SK-N-SH (cell line): ENCODE data around the gene PKDCC. TPM values are rescaled to one million over a fixed set of nuclear protein-coding genes. Genes with fewer than 3 reads are reported as not detected.
"Not testable (repeated sequence)": the region's sequence is repeated elsewhere in the genome, so short reads cannot be mapped to it uniquely, and the experiment has no call there.

Source experiments
- CTCF ChIA-PET: fragments of 300-600, 350-600 bp; formaldehyde crosslinking; extraction: SDS; loops from one replicate; lab custom pipeline; 2021; lab: Yijun Ruan, JAX
- POLR2A ChIA-PET: fragments of 350-600 bp; sonication (Branson Sonifier 250); formaldehyde crosslinking; extraction: SDS; loops from one replicate; lab custom pipeline; 2020; ENCODE audit warnings: antibody characterized with exemption, inconsistent platforms; lab: Yijun Ruan, JAX
- DNase-seq: peaks from one replicate; pipeline ENCODE4 v3.0.0; 2012
- H2AFZ ChIP-seq: fragments of 200-600 bp; sonication (generic); 2 replicates; pipeline ENCODE4 v1.8.1; 2016; ENCODE audit warnings: antibody characterized with exemption, mild to moderate bottlenecking, low read depth
- H3F3A ChIP-seq: fragments of 200-600 bp; sonication (generic); replicated peaks from 2 replicates; pipeline ENCODE3; 2016; ENCODE audit warnings: antibody characterized with exemption, mild to moderate bottlenecking; ENCODE audit not compliant: insufficient read depth
- H3K27ac ChIP-seq, 2 experiments: fragments of 200-500 bp in 1 of 2; fragments of 200-600 bp in 1 of 2; sonication (Bioruptor generic) in 1 of 2; sonication (generic), shearing (Covaris generic) in 1 of 2; 2 replicates each; pipeline versions ENCODE4 v1.5.1 to v1.6.1; 2014 to 2016; ENCODE audit warnings: low read depth in 2 of 2, inconsistent platforms in 1 of 2, low read length in 1 of 2, mild to moderate bottlenecking in 1 of 2, mixed read lengths in 1 of 2
- H3K27me3 ChIP-seq: fragments of 200-600 bp; sonication (generic), shearing (Covaris generic); 2 replicates; pipeline ENCODE4 v1.6.1; 2016; ENCODE audit warnings: mixed run types; ENCODE audit not compliant: insufficient read depth
- H3K36me3 ChIP-seq, 2 experiments: fragments of 200-500 bp in 1 of 2; fragments of 200-600 bp in 1 of 2; sonication (Bioruptor generic) in 1 of 2; sonication (generic) in 1 of 2; replicated peaks in 1 of 2; 2 replicates each; pipeline versions ENCODE3 to v1.5.1; 2014 to 2016; ENCODE audit warnings: low read length in 1 of 2, mild to moderate bottlenecking in 1 of 2; ENCODE audit not compliant: insufficient read depth in 2 of 2, control insufficient read depth in 1 of 2
- H3K4me1 ChIP-seq, 2 experiments: fragments of 200-500 bp in 1 of 2; fragments of 200-600 bp in 1 of 2; sonication (Bioruptor generic) in 1 of 2; sonication (generic), shearing (Covaris generic) in 1 of 2; 2 replicates each; pipeline versions ENCODE4 v1.5.1 to v1.6.1; 2014 to 2016; ENCODE audit warnings: low read depth in 1 of 2, low read length in 1 of 2, mixed run types in 1 of 2; ENCODE audit not compliant: insufficient read depth in 2 of 2, control insufficient read depth in 1 of 2
- H3K4me2 ChIP-seq: fragments of 200-600 bp; sonication (generic), shearing (Covaris generic); 2 replicates; pipeline ENCODE4 v1.6.1; 2017; ENCODE audit warnings: mixed run types
- H3K4me3 ChIP-seq, 2 experiments: fragments of 200-500 bp in 1 of 2; fragments of 200-600 bp in 1 of 2; sonication (Bioruptor generic) in 1 of 2; sonication (generic), shearing (Covaris generic) in 1 of 2; 2 replicates each; pipeline versions ENCODE4 v1.5.1 to v1.8.1; 2014 to 2016; ENCODE audit warnings: low read depth in 2 of 2, inconsistent platforms in 1 of 2, low read length in 1 of 2, mild to moderate bottlenecking in 1 of 2, mixed read lengths in 1 of 2, moderate library complexity in 1 of 2
- H3K79me2 ChIP-seq: fragments of 200-600 bp; sonication (generic); 2 replicates; pipeline ENCODE4 v1.8.1; 2017; ENCODE audit warnings: mild to moderate bottlenecking; ENCODE audit not compliant: insufficient read depth
- H3K9ac ChIP-seq: fragments of 200-600 bp; sonication (generic); 2 replicates; pipeline ENCODE4 v1.6.1; 2017; ENCODE audit warnings: mixed run types
- H3K9me2 ChIP-seq: fragments of 200-600 bp; sonication (generic); 2 replicates; pipeline ENCODE4 v1.6.1; 2017; ENCODE audit warnings: mixed run types
- H3K9me3 ChIP-seq: fragments of 200-600 bp; sonication (generic); 2 replicates; pipeline ENCODE4 v1.6.1; 2017; ENCODE audit warnings: mixed run types, mild to moderate bottlenecking, moderate library complexity
- H4K20me1 ChIP-seq: fragments of 200-600 bp; sonication (generic); 2 replicates; pipeline ENCODE4 v1.6.1; 2017; ENCODE audit warnings: mild to moderate bottlenecking, mixed run types; ENCODE audit not compliant: insufficient read depth
- CTCF ChIP-seq: fragments of 200-600 bp; sonication (generic); IDR thresholded peaks from 2 replicates; pipeline ENCODE4 v1.6.1; 2017; ENCODE audit warnings: antibody characterized with exemption, mild to moderate bottlenecking, moderate library complexity
- FOXJ3 ChIP-seq: sonication (generic); formaldehyde crosslinking; IDR thresholded peaks from 2 replicates; pipeline ENCODE4 v1.5.1; 2020; ENCODE audit warnings: mild to moderate bottlenecking, missing genetic modification reagents
- FOXM1 ChIP-seq: IDR thresholded peaks from 2 replicates; pipeline ENCODE4 v1.4.0; 2012; ENCODE audit warnings: low read depth, mild to moderate bottlenecking
- GATA2 ChIP-seq: sonication (generic); formaldehyde crosslinking; IDR thresholded peaks from 2 replicates; pipeline ENCODE4 v1.5.0; 2020; ENCODE audit warnings: mild to moderate bottlenecking, missing genetic modification reagents
- NFIC ChIP-seq: IDR thresholded peaks from 2 replicates; pipeline ENCODE4 v1.4.0; 2012; ENCODE audit warnings: borderline replicate concordance
- RAD21 ChIP-seq: IDR thresholded peaks from 2 replicates; pipeline ENCODE4 v1.6.1; 2012; ENCODE audit warnings: mild to moderate bottlenecking, low read length
- REST ChIP-seq: IDR thresholded peaks from 2 replicates; pipeline ENCODE4 v1.6.1; 2012; ENCODE audit warnings: mild to moderate bottlenecking, low read depth, low read length, moderate library complexity
- SMC3 ChIP-seq: IDR thresholded peaks from 2 replicates; pipeline ENCODE4 v1.6.1; 2012; ENCODE audit warnings: low read depth, low read length, improper control_type of control experiment
- TAF1 ChIP-seq: IDR thresholded peaks from 2 replicates; pipeline ENCODE4 v1.6.1; 2012; ENCODE audit warnings: low read depth, mild to moderate bottlenecking, low read length, moderate library complexity, borderline replicate concordance
- USF2 ChIP-seq: fragments of 150-350 bp; IDR thresholded peaks from 2 replicates; pipeline ENCODE4 v1.6.1; 2017; ENCODE audit warnings: antibody characterized with exemption, low read length, low read depth, borderline replicate concordance
- WGBS: methylation state at CpG from one replicate; pipeline ENCODE4 v1.1.6; 2017; ENCODE audit warnings: low lambda C conversion rate; 5-methylcytosine and 5-hydroxymethylcytosine counted together
- polyA plus RNA-seq, 3 experiments: library from polyadenylated mRNA; depleted of rRNA; stranded (reverse); fragments of >200 nt; gene quantifications; 2 replicates each; pipeline ENCODE4 v1.2.3, GENCODE V29; 2012

The PKDCC gene
- polyA plus RNA-seq, 1 of the 3 experiments (the other 2 are of a cell fraction), result 16.0 TPM

- Histone ChIP-seq H3F3A (no peaks in the 10 kb centered on the region), H3K9ac (no peak overlapping the region), H4K20me1 (no peaks in the 10 kb centered on the region), H3K9me2 (no peaks in the 10 kb centered on the region), H3K9me3 (no peaks in the 10 kb centered on the region), H3K4me1 (peaks cover 0 to 31% of the 10 kb centered on the region in 2 experiments; a peak in 1 of 4 replicates), H3K79me2 (no peaks in the 10 kb centered on the region), H3K4me3 (no peak overlapping the region), H2AFZ (no peak overlapping the region), H3K27me3 (peaks cover 12% of the 10 kb centered on the region; the same call in 1 of the 2 replicates), H3K36me3 (no peaks in the 10 kb centered on the region), H3K27ac (no peak overlapping the region), H3K4me2 (no peak overlapping the region)
- ChIA-PET CTCF (interaction anchor here (1.2 to 23.8 kb wide), 7 partner anchors 10 to 252 kb away, joined by 3 to 897 read pairs (median 18); partner anchors contain the start of gene PKDCC), POLR2A (interaction anchor here (1.0 kb wide), 1 partner anchor 30 kb away, joined by 3 read pairs; no protein-coding TSS in a partner anchor)
- WGBS, result 35% methylated on average over 2 of the region's 2 CpGs
- DNase-seq, result no peak
- TF ChIP-seq CTCF, result peak; percentile 21; the same call in 1 of the 2 replicates
- TF ChIP-seq RAD21, result peak; percentile 58
- peak; percentile 28; the same call in 1 of the 2 replicates for TF ChIP-seq SMC3
- no peak for TF ChIP-seq GATA2 (CRISPR knock-in tag)
Observed at GRCh38 chr2:42077343-42077742, 29.5 kb downstream of the PKDCC start.

GRCh38 chr2:42079737-42080287 is 32.0 kb downstream of the PKDCC start:
- no peak overlapping the region for H3K27ac ChIP-seq
- H3K4me1 ChIP-seq, result peaks cover 0 to 8% of the 10 kb centered on the region in 2 experiments; a peak in 1 of 4 replicates
- TF ChIP-seq FOXJ3 (CRISPR knock-in tag) (no peak), TAF1 (no peak), REST (no peak), RAD21 (no peak), GATA2 (CRISPR knock-in tag) (no peak), USF2 (no peak), NFIC (no peak), FOXM1 (no peak)
- H3K9ac ChIP-seq, result no peak overlapping the region
- no peak overlapping the region for H3K4me2 ChIP-seq
- no peaks in the 10 kb centered on the region for H3F3A ChIP-seq
- H4K20me1 ChIP-seq, result no peaks in the 10 kb centered on the region
- no peak for DNase-seq
- H3K9me2 ChIP-seq, result no peaks in the 10 kb centered on the region
- no peaks in the 10 kb centered on the region for H3K79me2 ChIP-seq
- CTCF ChIA-PET, result interaction anchor here (0.8 to 23.8 kb wide), 4 partner anchors 17 to 229 kb away, joined by 3 to 897 read pairs (median 281); partner anchors contain the start of gene PKDCC
- H3K4me3 ChIP-seq, result no peak overlapping the region
- WGBS, result 50% methylated on average over 3 of the region's 3 CpGs
- POLR2A ChIA-PET, result no interaction called here
- H2AFZ ChIP-seq, result no peak overlapping the region
- no peaks in the 10 kb centered on the region for H3K36me3 ChIP-seq
- H3K9me3 ChIP-seq, result no peaks in the 10 kb centered on the region
- H3K27me3 ChIP-seq, result peaks cover 12% of the 10 kb centered on the region; the same call in 1 of the 2 replicates

- DNase-seq, H3K79me2 ChIP-seq, H3K4me2 ChIP-seq, H3K27ac ChIP-seq, H2AFZ ChIP-seq, H3K9me3 ChIP-seq, H3K4me1 ChIP-seq, H3K9me2 ChIP-seq, POLR2A ChIA-PET, H3K4me3 ChIP-seq, H3K9ac ChIP-seq, H4K20me1 ChIP-seq, H3K36me3 ChIP-seq, H3F3A ChIP-seq: not testable (repeated sequence)
- WGBS, result 75% methylated on average over 4 of the region's 4 CpGs
- CTCF ChIA-PET, result interaction anchor here (1.0 to 23.8 kb wide), 5 partner anchors 8 to 239 kb away, joined by 3 to 897 read pairs (median 156); partner anchors contain the start of gene PKDCC
- peaks cover 12% of the 10 kb centered on the region; the same call in 1 of the 2 replicates for H3K27me3 ChIP-seq
Observed at GRCh38 chr2:42081151-42081550, 33.3 kb downstream of the PKDCC start.
